Activated CD8-positive, alpha-beta memory T cell treated with anti-CD3 and anti-CD28 coated beads, Interleukin-2, amount 50 U/mL, for 24 hours (primary cell): Measurements from ENCODE around the gene CACNA2D3.

Source experiments
- DNase-seq: peaks from one replicate; pipeline ENCODE4 v3.0.0-alpha.2; 2020; ENCODE audit errors: extremely low read depth

Gene CACNA2D3

DNA sequence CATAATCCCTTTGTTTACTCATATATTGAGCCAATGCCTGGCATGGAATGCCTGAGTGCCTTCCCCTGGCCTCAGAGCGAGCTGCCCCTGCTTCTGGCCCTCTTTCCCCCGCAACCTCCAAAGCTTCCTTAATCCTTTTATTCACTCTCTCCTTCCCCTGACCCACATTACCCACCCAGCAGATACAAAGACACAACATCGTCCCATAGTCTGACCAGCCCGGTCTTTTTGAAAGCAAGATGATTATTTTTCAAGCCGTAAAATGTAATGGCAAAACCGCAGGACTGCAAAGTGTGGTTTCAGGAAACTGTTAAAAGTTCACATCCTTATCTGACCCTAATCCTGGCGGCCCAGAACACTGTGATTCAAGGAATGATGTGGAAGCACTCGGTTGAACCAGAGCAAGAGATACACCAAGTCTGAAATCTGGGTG, 883.9 kb downstream of the CACNA2D3 start:
- DNase-seq, result no peak

- DNase-seq, result no peak
Measured at GRCh38 chr3:55007971-55008370, 885.6 kb downstream of the CACNA2D3 start.

DNA sequence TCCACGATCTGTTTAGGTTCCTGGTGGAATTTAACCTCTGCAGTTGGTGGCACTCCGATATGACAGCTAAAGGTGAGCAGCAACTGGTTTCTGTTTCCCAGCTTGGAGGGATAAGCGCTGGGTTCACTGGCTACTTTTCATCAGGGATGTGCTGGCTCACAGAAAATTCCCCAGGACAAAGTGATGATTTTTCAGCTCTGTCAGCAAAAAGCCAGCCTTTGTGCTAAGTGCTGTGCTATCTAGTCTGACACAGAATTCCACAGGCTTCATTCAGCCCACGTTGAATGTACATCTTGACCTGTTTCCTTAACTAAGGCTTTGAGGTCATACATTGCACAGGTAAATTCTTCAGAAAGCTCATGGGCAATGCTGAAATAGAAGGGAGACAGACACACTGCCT, 887.0 kb downstream of the CACNA2D3 start:
- no peak for DNase-seq

DNA sequence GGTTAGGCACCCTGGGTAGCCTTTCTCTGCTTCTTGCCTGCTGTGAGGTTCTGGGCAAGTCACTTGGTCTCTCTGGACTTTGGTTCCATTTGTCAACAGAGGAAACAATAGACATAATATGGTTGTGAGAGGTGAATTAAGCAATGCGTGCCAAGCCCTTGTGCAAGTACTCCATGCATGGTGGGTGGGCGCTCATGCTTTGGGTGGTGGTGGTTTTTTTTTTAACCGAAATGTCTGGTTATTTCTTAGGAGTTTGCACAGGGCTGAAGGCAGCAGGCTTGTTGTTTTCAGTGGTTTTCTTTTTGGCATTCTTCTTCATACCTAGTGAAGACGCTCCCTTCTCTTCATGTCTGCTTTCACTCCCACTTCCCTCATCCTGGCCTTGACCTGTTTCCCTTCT, 889.7 kb downstream of the CACNA2D3 start:
- no peak for DNase-seq

- no peak for DNase-seq
Measured at GRCh38 chr3:55013145-55013925, 891.0 kb downstream of the CACNA2D3 start.

DNA sequence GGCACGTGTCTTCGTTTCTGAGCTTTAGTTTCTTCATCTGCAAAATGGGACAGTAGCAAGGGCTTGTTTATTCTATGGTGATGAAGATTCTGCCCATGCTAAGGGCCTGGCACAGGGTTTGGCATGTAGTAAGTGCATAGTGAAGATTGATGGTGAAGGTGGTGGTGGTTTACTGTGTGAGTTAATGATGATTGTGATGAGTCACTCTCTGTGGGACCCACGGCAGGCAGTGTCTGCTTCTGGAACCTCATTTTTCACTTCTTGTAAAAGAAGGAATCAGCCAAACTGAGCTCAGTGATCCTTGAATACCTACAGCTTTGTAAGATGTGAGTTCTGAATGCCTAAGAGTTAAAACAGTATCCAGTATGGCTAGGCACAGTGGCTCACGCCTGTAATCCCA, 891.7 kb downstream of the CACNA2D3 start:
- DNase-seq, result no peak

GRCh38 chr3:55014906-55015305, 892.6 kb downstream of the CACNA2D3 start:
- DNase-seq, result no peak

GRCh38 chr3:55017876-55018275, 895.5 kb downstream of the CACNA2D3 start:
- no peak for DNase-seq

DNA sequence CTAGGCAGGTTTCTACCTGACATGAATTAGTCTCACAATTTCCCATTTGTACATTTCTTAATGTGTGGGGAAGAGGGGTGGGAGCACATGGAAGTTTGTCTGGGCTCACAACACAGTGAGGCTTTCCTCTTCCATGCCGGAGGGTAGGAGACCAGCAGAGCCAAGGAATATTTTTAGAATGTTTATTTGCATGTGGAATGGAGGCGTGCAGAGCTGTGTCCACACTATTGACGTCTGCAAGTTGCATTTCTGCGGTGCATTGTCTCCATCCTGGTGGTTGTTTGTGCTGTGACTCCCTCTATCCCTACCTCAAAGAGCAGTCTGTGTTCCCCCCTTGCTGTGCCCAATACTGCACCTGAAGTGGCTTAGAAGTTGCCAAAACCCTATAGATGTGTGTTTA, 908.6 kb downstream of the CACNA2D3 start:
- no peak for DNase-seq

- no peak for DNase-seq
Measured at GRCh38 chr3:55036883-55037577, 914.7 kb downstream of the CACNA2D3 start.

- no peak for DNase-seq
Measured at GRCh38 chr3:55042591-55042990, 920.2 kb downstream of the CACNA2D3 start.

DNA sequence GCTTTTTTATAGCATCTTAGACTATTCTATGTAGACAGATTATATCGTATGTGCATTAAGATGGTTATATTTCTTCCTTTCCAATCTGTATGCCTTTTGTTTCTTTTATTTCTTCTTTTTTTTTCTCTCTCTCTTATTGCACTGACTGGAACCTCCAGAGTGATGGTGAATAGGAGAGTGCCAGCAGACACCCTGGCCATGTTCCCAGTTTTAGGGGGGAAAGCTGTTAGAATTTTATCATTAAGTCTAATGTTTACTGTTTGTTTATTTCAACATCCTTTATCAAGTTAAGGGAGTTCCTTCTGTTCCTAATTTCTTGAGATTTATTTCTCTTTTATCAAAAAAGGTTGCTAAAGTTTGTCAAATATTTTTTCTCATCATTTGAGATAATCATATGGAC, 922.1 kb downstream of the CACNA2D3 start:
- no peak for DNase-seq

DNA sequence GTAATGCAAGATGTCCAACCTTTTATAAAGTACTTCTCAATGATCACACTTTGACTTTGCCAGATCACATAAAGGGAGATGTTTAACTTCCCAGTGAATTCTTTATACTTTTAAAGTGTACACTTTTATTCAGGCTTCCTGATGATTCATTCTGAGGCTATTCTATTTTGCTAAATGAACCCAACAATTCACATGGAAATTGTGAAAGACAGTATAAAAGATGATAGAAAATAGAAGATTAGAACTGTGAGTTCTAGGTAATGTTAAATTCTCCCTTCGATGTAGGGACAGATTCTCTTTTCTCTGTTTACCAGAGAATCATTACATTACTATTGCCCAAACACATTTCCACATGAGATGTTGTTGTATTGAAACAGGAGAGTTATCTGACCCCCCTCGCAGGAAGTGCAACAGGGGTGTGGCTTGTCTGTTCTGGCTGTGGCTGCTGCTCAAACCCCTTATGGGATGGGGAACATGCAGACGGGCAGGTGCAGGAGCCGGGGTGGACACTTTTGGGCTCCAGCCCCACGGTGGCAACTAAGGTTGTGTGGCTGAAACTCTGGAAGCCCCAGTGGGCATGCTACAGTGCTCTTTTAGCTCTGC, 936.8 kb downstream of the CACNA2D3 start:
- no peak for DNase-seq

DNA sequence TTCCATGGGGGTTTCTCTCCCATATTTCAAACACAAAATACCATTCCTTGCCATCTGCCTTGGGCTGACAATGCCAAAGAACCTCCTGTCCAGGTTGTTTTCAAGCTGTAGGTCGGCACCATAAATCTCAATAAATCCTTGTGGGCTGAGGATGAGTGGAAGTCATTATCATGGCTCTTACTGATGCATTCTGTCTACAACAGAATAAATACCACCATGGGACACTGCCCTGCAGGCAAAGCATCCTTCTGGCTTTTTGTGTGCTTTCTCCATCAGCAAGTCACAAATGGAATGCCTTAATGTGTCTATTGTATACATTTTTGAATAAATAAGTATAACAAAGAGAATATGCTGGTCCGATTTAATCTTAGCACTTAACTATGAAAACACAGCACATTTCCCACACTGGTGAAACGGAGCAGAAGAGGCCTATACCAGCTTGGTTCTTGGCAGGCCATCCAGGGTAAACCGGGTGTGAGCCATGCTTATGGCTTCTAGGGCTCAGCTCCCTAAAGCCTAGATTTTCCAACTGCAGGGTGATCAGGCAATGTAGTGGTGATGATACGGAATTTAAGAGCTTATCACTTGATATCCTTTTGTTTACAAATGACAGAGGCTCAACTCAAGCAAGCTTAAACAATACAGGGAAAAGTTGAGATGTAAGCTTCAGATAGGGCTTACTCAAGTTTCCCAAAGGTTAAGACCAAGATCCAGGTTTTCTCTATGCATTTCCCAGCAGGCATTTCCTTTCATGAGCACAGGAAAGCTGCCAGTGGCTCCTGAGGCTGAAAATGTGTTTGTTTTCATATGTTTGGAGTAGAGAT, 938.8 kb downstream of the CACNA2D3 start:
- DNase-seq, result no peak

DNA sequence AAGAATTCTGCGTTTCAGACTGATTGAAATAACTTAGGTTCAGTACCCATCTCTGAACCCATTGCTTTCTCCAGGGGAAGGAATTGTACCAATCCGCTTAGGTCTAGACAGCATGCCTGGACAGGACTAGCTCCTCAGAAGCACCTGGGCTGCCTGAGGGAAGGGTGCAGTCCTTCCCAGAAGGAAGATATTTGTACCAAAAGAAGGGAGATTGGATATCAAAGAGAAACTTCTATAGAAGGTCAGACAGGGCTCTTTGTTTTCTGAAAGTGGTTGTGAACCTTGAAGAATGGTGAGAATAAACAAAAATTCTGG, 939.3 kb downstream of the CACNA2D3 start:
- DNase-seq, result no peak

DNA sequence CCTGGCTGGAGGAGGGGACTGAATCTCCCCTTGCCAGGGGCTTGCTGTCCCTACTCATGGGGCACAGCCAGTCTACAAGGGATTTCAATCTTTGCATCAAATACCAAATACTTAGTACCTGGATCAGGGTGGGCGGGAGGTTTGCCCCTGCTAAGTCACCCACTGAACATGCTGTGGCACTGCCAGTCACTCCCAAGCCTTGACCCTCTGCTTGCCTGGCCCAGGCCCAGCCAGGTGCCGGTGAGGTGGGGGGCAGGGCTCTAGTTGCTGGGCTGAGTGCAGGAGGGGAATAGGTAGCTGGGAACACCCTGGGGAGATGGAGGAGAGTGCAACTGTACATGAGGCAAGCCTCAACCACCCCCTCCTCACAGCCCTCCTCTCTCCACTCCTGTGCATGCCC, 941.8 kb downstream of the CACNA2D3 start:
- DNase-seq, result no peak

DNA sequence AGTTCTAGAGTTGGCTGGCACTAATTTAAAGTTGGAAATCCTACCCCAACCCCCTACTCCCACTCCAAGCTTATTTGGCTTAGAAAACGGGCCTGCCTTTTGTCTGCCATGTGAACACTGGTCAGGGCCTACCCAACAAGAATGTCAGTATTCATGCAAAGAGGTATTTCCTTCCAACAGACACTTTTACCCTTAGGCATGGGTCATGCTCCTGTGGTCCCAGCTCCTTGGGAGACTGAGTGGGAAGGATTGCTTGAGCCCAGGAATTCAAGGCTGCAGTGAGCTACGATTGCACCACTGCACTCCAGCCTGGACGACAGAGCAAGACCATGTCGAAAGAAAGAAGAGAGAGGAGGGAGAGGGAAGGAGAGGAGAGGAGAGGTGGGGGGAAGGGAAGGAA, 943.0 kb downstream of the CACNA2D3 start:
- no peak for DNase-seq

GRCh38 chr3:55066551-55067047, 944.2 kb downstream of the CACNA2D3 start:
- no peak for DNase-seq

- DNase-seq, result no peak
Measured at GRCh38 chr3:55069950-55070349, 947.6 kb downstream of the CACNA2D3 start.

DNA sequence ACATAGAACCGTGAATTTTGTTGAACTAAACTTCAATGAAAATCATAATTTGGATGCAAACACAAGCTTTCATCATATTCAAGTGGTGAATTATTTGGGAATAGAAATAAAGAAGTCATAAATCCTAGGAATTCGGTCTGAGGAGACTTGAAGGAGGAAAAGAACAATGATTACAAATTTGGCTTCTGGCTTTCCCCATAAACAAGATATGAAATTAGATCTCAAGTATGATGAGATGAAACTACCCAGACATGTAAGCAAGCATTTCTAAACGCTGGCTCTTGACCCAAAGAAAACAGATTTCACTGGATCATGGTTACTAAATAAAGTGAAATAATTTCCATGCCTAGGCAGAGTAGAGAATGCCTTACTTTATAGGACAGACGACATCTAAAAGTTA, 952.4 kb downstream of the CACNA2D3 start:
- DNase-seq, result no peak

DNA sequence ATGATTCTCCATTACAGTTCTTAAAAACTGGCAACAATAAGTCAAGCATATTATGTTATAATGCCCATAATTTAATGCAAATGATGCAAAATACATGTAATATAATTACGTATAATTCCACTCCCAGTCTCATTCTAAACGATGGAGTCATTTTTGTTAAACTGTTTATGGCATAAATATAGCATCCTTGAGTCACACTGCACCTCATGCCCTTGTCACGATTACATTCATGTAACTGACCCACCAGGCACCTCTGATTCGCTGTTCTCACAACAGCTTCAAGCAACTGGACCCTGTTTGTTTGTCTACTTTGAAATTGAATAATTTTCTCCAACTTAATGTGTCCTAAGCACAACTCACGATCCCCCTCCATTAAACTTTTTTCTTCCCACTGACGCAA, 953.5 kb downstream of the CACNA2D3 start:
- DNase-seq, result no peak

GRCh38 chr3:55077726-55078125, 955.4 kb downstream of the CACNA2D3 start:
- no peak for DNase-seq
